Measurements from ENCODE around the gene SMYD2.
A peak's percentile ranks its signal among the peaks of the same experiment; 100 is the strongest.

The SMYD2 gene

GRCh38 chr1:214281021-214281719 lies at the start of gene SMYD2:
TSS of gene SMYD2 (plus strand) at chr1:214281159. CDS start at chr1:214281255, 96 bp downstream.
- DNase-seq: peak; percentile 76

GRCh38 chr1:214233856-214234634 lies 46.9 kb upstream of the SMYD2 start:
- no peak for DNase-seq

- no peak for DNase-seq
Measured at GRCh38 chr1:214234635-214235025, 46.3 kb upstream of the SMYD2 start.

- DNase-seq: no peak
Measured at GRCh38 chr1:214236477-214236876, 44.5 kb upstream of the SMYD2 start.

GRCh38 chr1:214241060-214241459 lies 39.9 kb upstream of the SMYD2 start:
- no peak for DNase-seq

GRCh38 chr1:214244252-214244651 lies 36.7 kb upstream of the SMYD2 start:
- no peak for DNase-seq

- no peak for DNase-seq
Measured at GRCh38 chr1:214244841-214245240, 36.1 kb upstream of the SMYD2 start.

- DNase-seq: no peak
Measured at GRCh38 chr1:214247501-214248041, 33.4 kb upstream of the SMYD2 start.

GRCh38 chr1:214248311-214249085 lies 32.5 kb upstream of the SMYD2 start:
- peak; percentile 50 for DNase-seq

- no peak for DNase-seq
Measured at GRCh38 chr1:214249651-214250050, 31.3 kb upstream of the SMYD2 start.

GRCh38 chr1:214251354-214251753 lies 29.6 kb upstream of the SMYD2 start:
- no peak for DNase-seq

GRCh38 chr1:214255509-214255908 lies 25.4 kb upstream of the SMYD2 start:
- DNase-seq: no peak

GRCh38 chr1:214259353-214259977 lies 21.5 kb upstream of the SMYD2 start:
- DNase-seq: peak; percentile 40

- no peak for DNase-seq
Measured at GRCh38 chr1:214260561-214261205, 20.3 kb upstream of the SMYD2 start.

- peak; percentile 59 for DNase-seq
Measured at GRCh38 chr1:214261206-214262123, 19.5 kb upstream of the SMYD2 start.

- peak; percentile 48 for DNase-seq
Measured at GRCh38 chr1:214264196-214264595, 16.8 kb upstream of the SMYD2 start.

- DNase-seq: no peak
Measured at GRCh38 chr1:214264976-214265375, 16.0 kb upstream of the SMYD2 start.

- peak; percentile 63 for DNase-seq
Measured at GRCh38 chr1:214270097-214270650, 10.8 kb upstream of the SMYD2 start.

- peak; percentile 35 for DNase-seq
Measured at GRCh38 chr1:214271174-214271858, 9.6 kb upstream of the SMYD2 start.

Data from fibroblast of skin of right biceps (primary cell).